ENCODE data around the gene SLC25A15. TPM values are rescaled to one million over a fixed set of nuclear protein-coding genes. Genes with fewer than 3 reads are reported as not detected.

Gene SLC25A15
- total RNA-seq = 10 to 100 TPM; 23.2 to 36.9 TPM
- polyA plus RNA-seq (2013, experiment 1 of 2) = 21.3 TPM
- 18.3 TPM for polyA plus RNA-seq (2013, experiment 2 of 2)
- long read RNA-seq, experiment 1, partial matches to known transcripts = 2 of 3 reads
- long read RNA-seq, experiment 1, other reads (novel, unspliced or antisense) = 1 of 3 reads
- long read RNA-seq, experiment 2, transcript SLC25A15-201 (7 exons, 1,586 nt) = major isoform, 9 of 15 reads
- long read RNA-seq, experiment 2, partial matches to known transcripts = 1 of 15 reads
- long read RNA-seq, experiment 2, other reads (novel, unspliced or antisense) = 5 of 15 reads
- long read RNA-seq, experiment 3, transcript SLC25A15-201 (7 exons, 1,586 nt) = major isoform, 6 of 16 reads
- long read RNA-seq, experiment 3, partial matches to known transcripts = 4 of 16 reads
- long read RNA-seq, experiment 3, other reads (novel, unspliced or antisense) = 6 of 16 reads
- long read RNA-seq, experiment 4, partial matches to known transcripts = 1 of 4 reads
- long read RNA-seq, experiment 4, other reads (novel, unspliced or antisense) = 1 of 4 reads

DNA sequence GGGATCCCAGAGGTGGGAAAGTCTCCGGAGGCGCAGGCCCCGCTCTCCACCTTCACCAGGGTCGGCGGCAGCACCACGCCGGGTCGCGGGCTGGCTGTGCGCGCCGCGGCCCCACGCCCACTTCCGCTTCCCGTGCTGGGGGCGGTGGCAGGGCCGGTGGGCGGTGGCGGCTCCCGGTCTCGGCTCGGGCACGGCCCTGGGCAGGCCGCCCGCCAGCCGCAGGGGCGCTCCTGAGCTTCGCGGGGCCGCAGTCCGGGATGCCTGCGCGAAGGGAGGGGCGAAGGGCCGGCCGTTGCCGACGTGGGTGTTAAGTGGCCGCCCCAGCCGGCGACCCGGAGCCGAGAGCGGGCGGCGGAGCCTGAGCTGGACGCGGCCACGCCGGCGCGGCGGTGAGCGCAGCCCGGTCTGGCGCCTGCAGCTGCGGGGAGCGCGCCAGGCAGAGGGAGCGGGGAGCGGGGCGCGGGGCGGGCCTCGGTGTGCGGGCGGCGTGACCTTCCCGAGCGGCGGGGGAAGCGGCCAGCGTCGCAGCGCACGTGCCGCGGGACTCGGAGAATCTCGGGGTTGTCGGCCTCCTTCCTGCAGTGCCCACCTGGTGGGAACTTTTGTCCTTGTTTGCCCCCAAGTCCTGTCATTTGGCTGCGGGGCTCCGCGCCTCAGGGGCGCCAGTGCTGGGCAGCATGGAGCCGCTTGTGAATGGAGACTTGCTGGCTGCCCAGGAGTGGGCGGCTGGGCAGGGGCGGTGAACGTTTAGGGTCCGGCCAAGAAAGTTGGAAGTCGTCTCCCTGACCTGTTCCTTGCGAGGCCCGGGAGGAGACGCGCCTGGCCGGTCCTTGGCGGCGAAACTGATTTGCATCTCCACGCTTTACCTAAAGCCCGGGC, at the start of gene SLC25A15:
TSS of gene SLC25A15 (plus strand) at position 337 of the 879 bp plus-strand sequence. CDS start 3,616 bp downstream, outside the sequence.
- Histone ChIP-seq H3K9me3 (ENCODE audit: control insufficient read depth, low read length) (no peaks in the 10 kb centered on the region), H3K36me3 (ENCODE audit: control insufficient read depth, insufficient read depth, low read length) (peaks cover 6% of the 10 kb centered on the region), H3K4me3 (ENCODE audit: low read length) (peak within 1 kb of the TSS; percentile 85), H3K4me1 (ENCODE audit: control insufficient read depth, insufficient read depth, low read length) (no peaks in the 10 kb centered on the region), H3K27ac (ENCODE audit: low read depth, low read length) (peak within 1 kb of the TSS; percentile 73), H3K27me3 (ENCODE audit: control insufficient read depth, insufficient read depth, low read length, poor library complexity, severe bottlenecking) (no peaks in the 10 kb centered on the region), H3K9ac (ENCODE audit: extremely low read depth, low read length, poor library complexity, severe bottlenecking) (peak within 1 kb of the TSS; percentile 60)
- H3K36me3 Mint-ChIP-seq (ENCODE audit: low read depth) = peaks cover 14% of the 10 kb centered on the region
- H3K27me3 Mint-ChIP-seq (ENCODE audit: insufficient read depth) = no peaks in the 10 kb centered on the region
- peak; percentile 91 for DNase-seq
- 0% methylated on average over 57 to 101 of the region's 101 CpGs for whole genome bisulfite sequencing, 2 experiments (ENCODE audit: insufficient coverage in 1 of 2, insufficient read length in 1 of 2)
- H3K4me3 Mint-ChIP-seq = peak within 1 kb of the TSS; percentile 74
- no peaks in the 10 kb centered on the region for H3K4me1 Mint-ChIP-seq
- TF ChIP-seq, protein P1, sequence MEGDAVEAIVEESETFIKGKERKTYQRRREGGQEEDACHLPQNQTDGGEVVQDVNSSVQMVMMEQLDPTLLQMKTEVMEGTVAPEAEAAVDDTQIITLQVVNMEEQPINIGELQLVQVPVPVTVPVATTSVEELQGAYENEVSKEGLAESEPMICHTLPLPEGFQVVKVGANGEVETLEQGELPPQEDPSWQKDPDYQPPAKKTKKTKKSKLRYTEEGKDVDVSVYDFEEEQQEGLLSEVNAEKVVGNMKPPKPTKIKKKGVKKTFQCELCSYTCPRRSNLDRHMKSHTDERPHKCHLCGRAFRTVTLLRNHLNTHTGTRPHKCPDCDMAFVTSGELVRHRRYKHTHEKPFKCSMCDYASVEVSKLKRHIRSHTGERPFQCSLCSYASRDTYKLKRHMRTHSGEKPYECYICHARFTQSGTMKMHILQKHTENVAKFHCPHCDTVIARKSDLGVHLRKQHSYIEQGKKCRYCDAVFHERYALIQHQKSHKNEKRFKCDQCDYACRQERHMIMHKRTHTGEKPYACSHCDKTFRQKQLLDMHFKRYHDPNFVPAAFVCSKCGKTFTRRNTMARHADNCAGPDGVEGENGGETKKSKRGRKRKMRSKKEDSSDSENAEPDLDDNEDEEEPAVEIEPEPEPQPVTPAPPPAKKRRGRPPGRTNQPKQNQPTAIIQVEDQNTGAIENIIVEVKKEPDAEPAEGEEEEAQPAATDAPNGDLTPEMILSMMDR (conservative IDR thresholded peaks at IDR 0.05) = peak; percentile 67
- peak within 1 kb of the TSS; percentile 88 for H3K27ac Mint-ChIP-seq
- no peaks in the 10 kb centered on the region for H3K9me3 Mint-ChIP-seq

DNA sequence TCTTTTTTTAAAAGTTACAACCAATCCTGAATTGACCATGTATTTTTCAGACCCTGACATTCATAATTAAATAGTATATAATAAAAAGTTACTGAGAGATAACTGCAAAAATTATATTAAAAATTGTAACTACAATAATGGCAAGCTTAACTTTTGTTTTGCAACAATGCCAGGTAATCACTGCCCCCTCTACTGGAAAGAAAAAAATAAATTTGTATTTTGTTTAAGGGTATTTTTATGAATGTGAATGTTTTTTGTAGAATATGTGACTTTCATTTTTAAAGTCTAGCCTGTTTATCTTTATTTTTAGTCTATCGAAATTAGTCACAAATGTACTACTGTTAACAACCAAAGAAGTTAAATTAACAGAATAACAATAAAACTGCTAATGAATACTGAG, 40.1 kb upstream of the SLC25A15 start:
- no peak overlapping the region for H3K4me3 Mint-ChIP-seq
- Histone ChIP-seq H3K4me3 (ENCODE audit: low read length) (no peak overlapping the region), H3K4me1 (ENCODE audit: control insufficient read depth, insufficient read depth, low read length) (no peaks in the 10 kb centered on the region), H3K27me3 (ENCODE audit: control insufficient read depth, insufficient read depth, low read length, poor library complexity, severe bottlenecking) (no peaks in the 10 kb centered on the region), H3K9ac (ENCODE audit: extremely low read depth, low read length, poor library complexity, severe bottlenecking) (no peak overlapping the region), H3K36me3 (ENCODE audit: control insufficient read depth, insufficient read depth, low read length) (peaks cover 43% of the 10 kb centered on the region), H3K9me3 (ENCODE audit: control insufficient read depth, low read length) (no peaks in the 10 kb centered on the region), H3K27ac (ENCODE audit: low read depth, low read length) (no peak overlapping the region)
- 100% methylated on average over 1 of the region's 1 CpG; no CpG with 5 or more reads in 1 of the 2 experiments for WGBS, 2 experiments (ENCODE audit: insufficient coverage in 1 of 2, insufficient read length in 1 of 2)
- peaks cover 27% of the 10 kb centered on the region for H3K36me3 Mint-ChIP-seq (ENCODE audit: low read depth)
- no peak for DNase-seq
- peaks cover 2% of the 10 kb centered on the region for H3K4me1 Mint-ChIP-seq
- H3K9me3 Mint-ChIP-seq = peaks cover 1% of the 10 kb centered on the region
- TF ChIP-seq, protein P1 (conservative IDR thresholded peaks at IDR 0.05) = peak; percentile 49
- H3K27ac Mint-ChIP-seq = no peak overlapping the region
- H3K27me3 Mint-ChIP-seq (ENCODE audit: insufficient read depth) = no peaks in the 10 kb centered on the region

DNA sequence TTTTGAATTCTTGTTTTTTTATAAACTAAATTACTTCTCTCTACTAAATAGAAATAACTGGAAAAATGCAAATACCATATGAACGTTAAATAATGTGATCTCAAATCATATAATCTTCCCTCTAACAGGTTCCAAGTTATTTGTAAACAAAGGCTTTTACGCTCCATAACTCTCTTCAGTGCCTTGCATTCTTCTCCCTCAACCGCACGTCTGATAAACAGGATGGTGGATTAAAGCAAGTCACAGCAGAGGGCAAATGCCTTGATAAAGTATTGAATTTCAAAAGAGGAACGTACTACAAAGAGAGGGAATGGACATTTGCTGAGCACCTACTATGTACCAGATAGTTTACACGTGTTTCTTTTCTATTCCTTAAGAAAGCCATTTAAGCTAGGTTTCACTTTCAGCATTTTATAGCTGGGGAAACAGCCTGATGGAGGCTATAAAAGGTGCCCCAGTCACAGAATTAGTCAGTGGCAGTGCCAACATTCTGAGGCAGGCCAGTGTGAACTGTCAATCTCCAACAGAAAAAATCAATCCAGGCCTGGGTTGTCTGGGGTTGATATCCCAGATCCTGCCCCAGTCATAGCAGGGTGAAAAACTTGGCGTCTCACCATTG, 34.2 kb upstream of the SLC25A15 start:
- Histone ChIP-seq H3K27ac (ENCODE audit: low read depth, low read length) (no peak overlapping the region), H3K27me3 (ENCODE audit: control insufficient read depth, insufficient read depth, low read length, poor library complexity, severe bottlenecking) (no peaks in the 10 kb centered on the region), H3K36me3 (ENCODE audit: control insufficient read depth, insufficient read depth, low read length) (peaks cover 50% of the 10 kb centered on the region), H3K9me3 (ENCODE audit: control insufficient read depth, low read length) (no peaks in the 10 kb centered on the region), H3K9ac (ENCODE audit: extremely low read depth, low read length, poor library complexity, severe bottlenecking) (no peak overlapping the region), H3K4me3 (ENCODE audit: low read length) (no peak overlapping the region), H3K4me1 (ENCODE audit: control insufficient read depth, insufficient read depth, low read length) (no peaks in the 10 kb centered on the region)
- Mint-ChIP-seq H3K9me3 (no peaks in the 10 kb centered on the region), H3K36me3 (ENCODE audit: low read depth) (peaks cover 46% of the 10 kb centered on the region), H3K27me3 (ENCODE audit: insufficient read depth) (no peaks in the 10 kb centered on the region), H3K4me1 (no peaks in the 10 kb centered on the region), H3K27ac (no peak overlapping the region), H3K4me3 (no peak overlapping the region)
- TF ChIP-seq, protein P1 (conservative IDR thresholded peaks at IDR 0.05) = no peak
- 93 to 94% methylated on average over 7 of the region's 7 CpGs for WGBS, 2 experiments (ENCODE audit: insufficient coverage in 1 of 2, insufficient read length in 1 of 2)
- no peak for DNase-seq
